Stimulated activated CD8-positive, alpha-beta memory T cell treated with anti-CD3 and anti-CD28 coated beads, Interleukin-15, amount 100 ng/mL, for 24 hours (primary cell): ENCODE results near the gene PRMT1.

Experiments
- DNase-seq: peaks from one replicate; pipeline ENCODE4 v3.0.0-alpha.2; 2020; ENCODE audit warnings: low read depth

PRMT1 gene

DNA sequence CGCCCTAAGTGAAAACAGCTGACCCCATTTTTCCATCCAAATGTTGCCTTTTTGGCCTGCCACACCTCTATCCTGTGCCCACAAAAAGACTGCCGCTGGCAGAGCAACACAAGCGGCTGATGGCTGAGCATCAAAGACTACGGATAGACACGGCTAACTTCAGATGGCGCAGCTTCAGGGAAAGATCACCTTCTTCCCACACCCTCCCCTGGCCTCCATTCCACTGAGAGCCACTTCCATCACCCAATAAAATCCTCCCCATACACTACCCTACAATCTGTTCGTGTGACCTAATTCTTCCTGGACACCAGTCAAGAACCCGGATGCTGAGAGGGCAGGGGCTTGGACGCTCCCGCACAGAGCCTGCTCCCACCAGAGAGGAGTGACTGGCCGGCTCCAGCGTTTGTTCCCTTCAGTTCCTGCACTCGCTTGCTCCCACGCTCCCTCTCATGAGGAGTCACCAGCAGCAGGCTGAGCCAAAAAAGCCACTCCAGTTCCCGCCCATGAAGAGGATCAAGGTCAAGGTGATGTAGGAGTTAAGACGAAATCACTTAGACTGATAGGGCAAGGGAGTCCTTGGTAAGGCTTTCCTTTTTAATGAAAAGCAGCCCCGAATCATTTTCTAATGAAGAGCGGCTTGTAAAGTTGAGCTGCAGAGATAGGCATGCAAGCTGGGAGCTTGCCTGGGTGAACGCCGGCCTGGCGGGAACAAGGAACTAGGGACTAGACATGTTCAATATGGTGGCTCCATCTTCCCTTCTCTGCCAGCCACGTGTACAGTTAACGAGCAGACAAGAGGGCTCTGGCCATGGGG, 50.4 kb downstream of the PRMT1 start:
- no peak for DNase-seq

DNA sequence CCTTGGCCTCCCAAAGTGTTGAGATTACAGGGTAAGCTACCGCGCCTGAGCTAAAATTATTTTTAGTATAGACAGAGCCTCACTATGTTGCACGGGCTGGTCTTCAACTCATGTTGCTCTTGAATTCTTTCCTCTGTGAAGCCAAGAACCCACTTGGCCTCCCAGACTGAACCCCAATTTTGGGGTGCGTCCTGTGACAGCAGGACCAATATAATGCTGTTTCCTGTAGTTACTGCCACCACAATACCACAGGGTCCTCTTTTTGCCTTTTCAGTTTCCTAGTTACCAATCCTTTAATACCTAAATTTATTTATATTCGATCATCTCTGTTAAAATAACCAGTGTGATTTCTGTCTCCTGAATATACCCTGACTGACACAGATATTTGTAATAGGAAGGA, 53.1 kb downstream of the PRMT1 start:
- DNase-seq = no peak
